ENCODE data around the gene LMX1A. TPM values are rescaled to one million over a fixed set of nuclear protein-coding genes. Genes with fewer than 3 reads are reported as not detected.

LMX1A gene
- total RNA-seq, 1 donor from 2014 or later, result 0.11 TPM

DNA sequence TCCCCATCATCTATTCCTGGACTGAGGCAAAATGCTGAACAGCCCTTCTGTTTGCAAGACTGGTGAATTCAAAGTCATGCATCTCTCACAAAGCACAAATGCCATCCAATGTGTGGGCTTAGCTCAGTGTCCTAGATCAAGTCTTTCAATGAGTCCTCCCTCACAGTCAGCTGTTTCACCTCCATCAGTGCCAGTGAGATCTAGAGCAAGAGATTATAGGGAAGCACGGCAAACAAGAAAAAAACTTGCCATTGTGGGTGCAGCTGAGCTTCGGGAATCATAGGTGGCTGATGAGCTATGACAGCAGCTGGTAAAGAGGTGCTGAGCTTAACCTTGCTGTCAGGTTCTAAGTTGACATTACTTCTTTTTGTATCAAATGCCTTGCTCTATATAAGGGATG is 130.2 kb downstream of the LMX1A start:
- Histone ChIP-seq H3K4me3 (no peak overlapping the region), H3K27me3 (ENCODE audit: low read depth) (peaks cover 13% of the 10 kb centered on the region), H3K9me3 (replicated peaks) (no peaks in the 10 kb centered on the region), H3K4me1 (peaks cover 3% of the 10 kb centered on the region), H3K36me3 (no peaks in the 10 kb centered on the region), H3K27ac (replicated peaks) (no peak overlapping the region)
- DNase-seq, result no peak
- TF ChIP-seq, protein P1, sequence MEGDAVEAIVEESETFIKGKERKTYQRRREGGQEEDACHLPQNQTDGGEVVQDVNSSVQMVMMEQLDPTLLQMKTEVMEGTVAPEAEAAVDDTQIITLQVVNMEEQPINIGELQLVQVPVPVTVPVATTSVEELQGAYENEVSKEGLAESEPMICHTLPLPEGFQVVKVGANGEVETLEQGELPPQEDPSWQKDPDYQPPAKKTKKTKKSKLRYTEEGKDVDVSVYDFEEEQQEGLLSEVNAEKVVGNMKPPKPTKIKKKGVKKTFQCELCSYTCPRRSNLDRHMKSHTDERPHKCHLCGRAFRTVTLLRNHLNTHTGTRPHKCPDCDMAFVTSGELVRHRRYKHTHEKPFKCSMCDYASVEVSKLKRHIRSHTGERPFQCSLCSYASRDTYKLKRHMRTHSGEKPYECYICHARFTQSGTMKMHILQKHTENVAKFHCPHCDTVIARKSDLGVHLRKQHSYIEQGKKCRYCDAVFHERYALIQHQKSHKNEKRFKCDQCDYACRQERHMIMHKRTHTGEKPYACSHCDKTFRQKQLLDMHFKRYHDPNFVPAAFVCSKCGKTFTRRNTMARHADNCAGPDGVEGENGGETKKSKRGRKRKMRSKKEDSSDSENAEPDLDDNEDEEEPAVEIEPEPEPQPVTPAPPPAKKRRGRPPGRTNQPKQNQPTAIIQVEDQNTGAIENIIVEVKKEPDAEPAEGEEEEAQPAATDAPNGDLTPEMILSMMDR (IDR thresholded peaks at IDR 0.05; ENCODE audit: borderline replicate concordance), result no peak
- intact Hi-C loops (cut with micrococcal nuclease), result no loop called here

DNA sequence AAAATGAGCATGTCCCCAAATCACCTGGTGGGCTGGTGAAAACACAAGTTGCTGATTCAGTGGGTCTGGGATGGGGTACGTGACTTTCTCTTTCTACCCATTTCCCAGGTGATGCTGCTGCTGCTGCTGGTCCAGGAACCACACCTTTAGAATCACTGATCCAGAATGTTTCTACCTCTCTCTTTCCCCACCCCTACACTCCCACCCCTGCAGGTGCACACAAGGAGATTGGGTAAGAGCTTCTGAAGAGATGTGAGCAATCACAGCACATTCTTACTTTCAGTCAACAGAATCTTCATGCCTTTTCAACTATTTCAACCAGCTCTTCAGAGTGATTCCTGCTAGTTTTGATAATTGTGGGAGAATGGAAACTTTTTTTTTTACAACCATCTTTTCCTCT is 130.9 kb downstream of the LMX1A start:
- DNase-seq, result no peak
- TF ChIP-seq, protein P1 (IDR thresholded peaks at IDR 0.05; ENCODE audit: borderline replicate concordance), result no peak

DNA sequence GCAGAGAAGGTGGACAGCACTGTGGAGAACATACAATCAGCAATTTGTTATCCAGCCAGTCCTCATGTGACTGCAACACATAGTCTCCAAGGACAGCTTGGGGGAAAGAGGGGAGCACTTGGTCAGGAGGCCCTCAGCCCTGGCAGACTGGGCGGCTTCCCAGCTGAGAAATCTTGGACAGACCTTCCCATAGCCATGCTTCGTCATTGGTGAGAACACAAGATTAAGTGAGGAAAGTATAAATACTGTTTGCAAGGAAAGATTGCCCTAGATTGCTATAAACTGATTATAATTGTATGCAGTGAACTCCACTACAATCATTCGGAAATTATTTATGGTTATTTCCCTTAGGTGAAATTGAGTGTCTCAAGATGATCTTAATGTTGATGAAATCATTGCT is 131.5 kb downstream of the LMX1A start:
- peaks cover 4% of the 10 kb centered on the region for H3K4me1 ChIP-seq
- intact Hi-C loops (cut with micrococcal nuclease), result no loop called here
- H3K27me3 ChIP-seq (ENCODE audit: low read depth), result peaks cover 17% of the 10 kb centered on the region
- TF ChIP-seq, protein P1 (IDR thresholded peaks at IDR 0.05; ENCODE audit: borderline replicate concordance), result no peak
- no peak overlapping the region for H3K27ac ChIP-seq (replicated peaks)
- H3K36me3 ChIP-seq, result no peaks in the 10 kb centered on the region
- DNase-seq, result no peak
- H3K9me3 ChIP-seq (replicated peaks), result no peaks in the 10 kb centered on the region
- no peak overlapping the region for H3K4me3 ChIP-seq

More for the DNA sequence above, 130.9 kb downstream of the LMX1A start:
- Histone ChIP-seq H3K36me3 (no peaks in the 10 kb centered on the region), H3K27me3 (ENCODE audit: low read depth) (peaks cover 13% of the 10 kb centered on the region), H3K9me3 (replicated peaks) (no peaks in the 10 kb centered on the region), H3K4me3 (no peak overlapping the region), H3K4me1 (peaks cover 4% of the 10 kb centered on the region), H3K27ac (replicated peaks) (no peak overlapping the region)
- intact Hi-C loops (cut with micrococcal nuclease), result no loop called here

DNA sequence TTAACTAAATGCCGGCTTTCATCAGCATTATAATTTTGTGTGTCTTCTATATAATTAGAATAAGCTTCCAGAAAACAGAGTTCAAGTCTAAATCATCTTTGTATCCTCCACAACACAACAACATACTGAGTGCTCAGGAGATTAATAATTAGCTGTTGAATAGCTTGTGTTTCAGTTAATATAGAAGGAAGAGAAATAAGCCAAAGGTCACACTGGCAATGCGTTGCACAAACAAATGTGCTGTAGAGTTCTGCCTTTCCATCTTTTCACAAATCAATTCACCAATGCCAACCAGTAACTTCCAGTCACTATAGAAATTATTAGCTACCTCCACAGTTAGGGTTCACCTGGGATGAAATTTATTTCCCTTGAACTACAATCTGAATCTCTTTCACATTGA is 132.0 kb downstream of the LMX1A start:
- peaks cover 17% of the 10 kb centered on the region for H3K27me3 ChIP-seq (ENCODE audit: low read depth)
- DNase-seq, result no peak
- TF ChIP-seq, protein P1 (IDR thresholded peaks at IDR 0.05; ENCODE audit: borderline replicate concordance), result no peak
- H3K4me3 ChIP-seq, result no peak overlapping the region
- no peaks in the 10 kb centered on the region for H3K36me3 ChIP-seq
- no peaks in the 10 kb centered on the region for H3K9me3 ChIP-seq (replicated peaks)
- intact Hi-C loops (cut with micrococcal nuclease), result no loop called here
- H3K27ac ChIP-seq (replicated peaks), result no peak overlapping the region
- H3K4me1 ChIP-seq, result peaks cover 4% of the 10 kb centered on the region

DNA sequence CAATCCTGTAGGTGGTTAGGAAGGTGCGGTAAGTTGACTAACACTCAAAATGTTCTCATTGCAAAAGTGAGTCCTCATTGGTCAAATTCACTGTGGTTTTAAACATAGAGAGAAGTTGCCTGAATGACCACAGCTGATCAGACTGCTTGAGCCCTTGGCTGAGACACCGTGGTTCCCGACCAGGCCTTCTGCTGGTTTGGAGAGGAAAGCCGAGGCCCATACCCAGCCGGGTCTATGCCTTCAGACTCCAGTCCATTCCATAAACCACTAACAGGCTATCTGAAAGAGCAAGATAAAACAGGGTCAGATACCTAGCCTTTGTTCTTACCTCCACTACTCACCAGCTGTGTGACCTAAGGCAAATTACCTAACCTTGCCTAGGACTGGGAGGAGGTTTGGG is 133.9 kb downstream of the LMX1A start:
- Histone ChIP-seq H3K27ac (replicated peaks) (no peak overlapping the region), H3K4me1 (peaks cover 4% of the 10 kb centered on the region), H3K36me3 (no peaks in the 10 kb centered on the region), H3K9me3 (replicated peaks) (no peaks in the 10 kb centered on the region), H3K4me3 (no peak overlapping the region), H3K27me3 (ENCODE audit: low read depth) (peaks cover 17% of the 10 kb centered on the region)
- DNase-seq, result no peak
- TF ChIP-seq, protein P1 (IDR thresholded peaks at IDR 0.05; ENCODE audit: borderline replicate concordance), result no peak
- intact Hi-C loops (cut with micrococcal nuclease), result no loop called here

DNA sequence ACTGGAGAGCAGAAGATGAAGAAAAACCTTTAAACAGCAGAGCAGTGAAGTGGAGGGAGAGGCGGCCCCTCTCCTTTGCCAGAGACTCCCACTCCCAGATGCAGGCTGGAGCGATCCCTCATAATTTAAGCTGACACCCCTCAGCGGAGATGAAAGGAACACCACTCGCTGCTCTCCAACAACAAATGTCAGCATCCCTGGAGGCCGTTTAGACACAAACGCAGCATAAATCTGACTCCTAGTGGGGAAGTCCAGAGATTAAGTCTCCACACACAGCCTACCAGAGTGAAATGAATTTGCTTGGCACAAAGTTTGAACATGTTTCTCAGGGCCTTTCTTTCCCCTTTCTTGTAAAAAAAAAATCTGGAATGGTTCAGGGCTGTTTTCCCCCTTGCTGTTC is 137.8 kb downstream of the LMX1A start:
- H3K36me3 ChIP-seq, result no peaks in the 10 kb centered on the region
- DNase-seq, result no peak
- H3K27me3 ChIP-seq (ENCODE audit: low read depth), result peaks cover 26% of the 10 kb centered on the region

More for the DNA sequence above, 137.8 kb downstream of the LMX1A start:
- intact Hi-C loops (cut with micrococcal nuclease), result no loop called here
- Histone ChIP-seq H3K27ac (replicated peaks) (no peak overlapping the region), H3K9me3 (replicated peaks) (no peaks in the 10 kb centered on the region), H3K4me3 (no peak overlapping the region), H3K4me1 (peaks cover 4% of the 10 kb centered on the region)
- TF ChIP-seq, protein P1 (IDR thresholded peaks at IDR 0.05; ENCODE audit: borderline replicate concordance), result no peak
